Thymus (tissue), 11 donors: ENCODE measurements around the gene EEA1. TPM values are rescaled to one million over a fixed set of nuclear protein-coding genes. Genes with fewer than 3 reads are reported as not detected.

Experiments used
- DNase-seq, 9 donors: peaks; one replicate each; pipeline ENCODE4 v3.0.0-alpha.2; 2013; ENCODE audit warnings: low spot score in 9 of 9, low read depth in 6 of 9, missing footprints in 1 of 9
- H3K27ac ChIP-seq, 2 donors: one replicate each; pipeline ENCODE4 v1.5.1; 2013; ENCODE audit warnings: control low read depth in 1 of 2, low read depth in 1 of 2, low read length in 1 of 2, mild to moderate bottlenecking in 1 of 2, moderate library complexity in 1 of 2
- H3K27me3 ChIP-seq, 2 donors: one replicate each; pipeline ENCODE4 v1.5.1; 2013; ENCODE audit warnings: low read length in 1 of 2; ENCODE audit not compliant: control insufficient read depth in 2 of 2, insufficient read depth in 1 of 2
- H3K36me3 ChIP-seq, 2 donors: one replicate each; pipeline ENCODE4 v1.5.1; 2013; ENCODE audit warnings: low read length in 1 of 2, mild to moderate bottlenecking in 1 of 2, moderate library complexity in 1 of 2; ENCODE audit not compliant: control insufficient read depth in 2 of 2, insufficient read depth in 2 of 2
- H3K4me1 ChIP-seq, 2 donors: one replicate each; pipeline ENCODE4 v1.5.1; 2013; ENCODE audit warnings: low read length in 2 of 2; ENCODE audit not compliant: control insufficient read depth in 2 of 2, insufficient read depth in 2 of 2
- H3K4me3 ChIP-seq, 2 donors: one replicate each; pipeline ENCODE4 v1.5.1; 2013; ENCODE audit warnings: low read length in 2 of 2, control low read depth in 1 of 2, mild to moderate bottlenecking in 1 of 2
- H3K9me3 ChIP-seq, 2 donors: one replicate each; pipeline ENCODE4 v1.5.1; 2013; ENCODE audit warnings: low read length in 1 of 2, mild to moderate bottlenecking in 1 of 2; ENCODE audit not compliant: control insufficient read depth in 2 of 2, insufficient read depth in 1 of 2
- WGBS: extraction: QIAGEN DNeasy Blood & Tissue Kit; methylation state at CpG from one replicate; pipeline ENCODE4 v1.1.7; 2013; 5-methylcytosine and 5-hydroxymethylcytosine counted together
- polyA plus RNA-seq: library from polyadenylated mRNA; stranded (reverse); fragments of 200-250 nt; gene quantifications from one replicate; pipeline ENCODE4 v1.2.3, GENCODE V29; 2013
- total RNA-seq: library from RNA; stranded (reverse); fragments of 120-200 nt; gene quantifications from one replicate; pipeline ENCODE4 v1.2.4, GENCODE V29; 2013
- donor health status: healthy.

The EEA1 gene
- total and polyA plus RNA-seq, 2 donors, result 4.3 to 5.2 TPM

DNA sequence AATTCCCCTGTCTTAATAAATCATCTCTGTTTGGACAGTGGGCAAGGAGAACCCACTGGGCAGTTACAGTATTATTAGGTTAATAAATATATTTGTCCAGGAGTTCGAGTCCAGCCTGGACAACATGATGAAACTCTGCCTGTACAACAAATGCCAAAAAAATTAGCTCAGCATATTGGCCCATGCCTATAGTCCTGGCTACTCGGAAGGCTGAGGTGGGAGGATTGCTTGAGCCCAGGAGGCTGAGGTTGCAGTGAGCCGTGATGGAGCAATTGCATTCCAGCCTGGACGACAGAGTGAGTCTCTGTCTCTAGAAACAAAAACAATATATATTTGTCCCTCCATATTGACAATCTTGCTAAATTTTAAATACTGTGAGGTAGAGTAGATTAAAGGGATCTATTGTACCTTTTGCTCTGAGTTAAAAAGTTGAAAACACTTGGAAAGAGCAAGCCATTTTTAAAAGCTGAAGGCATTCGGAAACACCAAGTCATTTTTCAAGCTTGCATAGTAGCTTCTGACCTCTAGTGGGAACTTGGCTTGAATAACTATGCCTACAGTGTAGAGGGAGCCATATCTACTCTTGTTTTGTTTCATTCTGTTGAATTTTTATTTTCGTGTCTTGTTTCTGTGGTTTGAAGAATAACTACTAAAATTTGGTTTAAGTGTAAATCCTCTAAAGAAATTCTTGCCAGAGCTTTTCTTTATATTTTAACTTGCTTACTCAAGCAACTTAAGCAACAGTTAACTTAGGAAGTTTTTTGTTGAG, 14.6 kb upstream of the EEA1 start:
- no peaks in the 10 kb centered on the region for H3K4me1 ChIP-seq
- H3K27ac ChIP-seq, result no peak overlapping the region
- H3K36me3 ChIP-seq, result no peaks in the 10 kb centered on the region
- no peak for DNase-seq
- H3K27me3 ChIP-seq, result no peaks in the 10 kb centered on the region
- no peak overlapping the region for H3K4me3 ChIP-seq
- WGBS, result 95% methylated on average over 6 of the region's 6 CpGs
- H3K9me3 ChIP-seq, result no peaks in the 10 kb centered on the region

DNA sequence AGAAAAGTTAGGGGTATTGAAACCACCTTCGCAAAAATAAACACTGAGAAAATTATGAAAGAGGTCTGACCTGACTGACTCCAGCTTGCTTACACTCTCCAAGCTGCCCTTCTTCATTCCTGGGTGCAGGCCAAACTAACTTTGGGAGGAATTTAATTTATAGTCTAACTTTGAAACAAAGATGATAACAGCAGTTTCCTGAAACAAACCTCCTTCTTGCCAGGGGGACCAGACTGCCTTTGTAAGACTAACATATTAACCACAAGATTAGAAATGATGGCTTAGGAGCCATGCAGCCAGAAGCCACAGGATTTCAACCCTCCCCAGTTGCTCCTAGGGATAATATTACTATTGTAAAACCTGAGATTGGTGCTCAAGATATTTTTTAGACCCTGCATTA, 13.8 kb upstream of the EEA1 start:
- Histone ChIP-seq H3K4me3 (no peak overlapping the region), H3K9me3 (no peaks in the 10 kb centered on the region), H3K4me1 (no peaks in the 10 kb centered on the region), H3K27ac (no peak overlapping the region), H3K36me3 (no peaks in the 10 kb centered on the region), H3K27me3 (no peaks in the 10 kb centered on the region)
- no peak for DNase-seq
- WGBS, result 77% methylated on average over 1 of the region's 1 CpG

DNA sequence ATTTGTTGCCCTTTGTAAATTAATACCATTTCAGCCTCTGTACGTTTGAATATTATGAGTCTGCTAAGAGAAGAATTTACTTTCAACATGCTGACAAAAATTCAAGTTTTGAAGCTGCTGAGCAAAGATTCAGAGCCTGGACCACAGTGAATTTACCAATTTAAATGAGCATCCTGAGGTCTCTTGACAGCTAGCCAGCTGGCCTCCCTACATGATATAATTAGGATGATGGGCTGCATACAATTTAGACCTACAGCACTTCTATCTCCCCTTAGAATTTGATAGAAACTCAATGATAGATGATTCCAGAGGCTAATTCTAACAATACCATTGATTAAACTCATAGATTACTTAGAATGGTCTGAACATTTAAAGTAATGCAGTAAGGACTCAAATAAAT, 10.0 kb upstream of the EEA1 start:
- no peak overlapping the region for H3K27ac ChIP-seq
- no peaks in the 10 kb centered on the region for H3K27me3 ChIP-seq
- H3K4me3 ChIP-seq, result no peak overlapping the region
- no peaks in the 10 kb centered on the region for H3K4me1 ChIP-seq
- WGBS, result 90% methylated on average over 1 of the region's 1 CpG
- H3K9me3 ChIP-seq, result no peaks in the 10 kb centered on the region
- no peaks in the 10 kb centered on the region for H3K36me3 ChIP-seq
- DNase-seq, result no peak

DNA sequence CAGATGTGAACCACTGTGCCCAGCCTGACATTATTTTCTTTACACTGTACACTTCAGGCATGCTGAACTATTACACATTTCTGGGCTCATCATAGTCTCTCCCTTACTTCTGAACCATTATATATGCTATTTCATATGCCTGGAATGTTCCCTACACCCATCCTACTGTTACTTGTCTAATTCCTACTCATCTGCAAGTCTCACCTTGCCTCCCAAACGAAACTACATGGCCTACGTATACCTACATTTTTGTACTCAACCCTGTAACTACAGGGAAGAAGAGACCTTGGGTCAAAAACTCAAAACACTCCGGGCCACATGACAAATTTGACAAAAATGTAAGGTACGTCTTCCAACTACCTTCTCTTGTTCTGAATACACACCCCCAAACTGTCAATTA, 9.5 kb upstream of the EEA1 start:
- H3K4me1 ChIP-seq, result no peaks in the 10 kb centered on the region
- no peaks in the 10 kb centered on the region for H3K9me3 ChIP-seq
- no peaks in the 10 kb centered on the region for H3K27me3 ChIP-seq
- no peak overlapping the region for H3K4me3 ChIP-seq
- no peak overlapping the region for H3K27ac ChIP-seq
- WGBS, result 96% methylated on average over 4 of the region's 4 CpGs
- no peak for DNase-seq
- H3K36me3 ChIP-seq, result no peaks in the 10 kb centered on the region

DNA sequence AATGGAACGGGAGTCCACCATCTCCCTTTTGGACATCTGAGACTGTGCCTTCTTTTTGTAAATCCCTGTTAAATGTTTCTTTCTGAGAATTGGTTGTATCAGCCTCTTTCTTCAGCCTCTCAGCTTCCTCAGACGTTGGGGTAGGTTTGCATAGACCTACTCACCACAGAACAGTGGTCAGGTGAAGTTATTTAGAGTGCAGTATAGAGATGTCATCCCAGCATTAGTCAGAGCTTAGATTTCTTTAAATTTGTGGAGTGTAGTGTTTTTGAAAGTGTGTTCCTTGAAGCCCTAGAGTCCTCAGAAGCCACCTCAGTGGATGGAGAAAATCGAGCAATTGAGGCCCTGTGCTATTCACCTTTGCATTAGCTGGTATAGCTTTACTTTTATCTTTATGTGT, 8.9 kb upstream of the EEA1 start:
- no peak for DNase-seq
- no peak overlapping the region for H3K4me3 ChIP-seq
- H3K4me1 ChIP-seq, result no peaks in the 10 kb centered on the region
- no peaks in the 10 kb centered on the region for H3K9me3 ChIP-seq
- H3K27me3 ChIP-seq, result no peaks in the 10 kb centered on the region
- no peaks in the 10 kb centered on the region for H3K36me3 ChIP-seq
- no peak overlapping the region for H3K27ac ChIP-seq
- WGBS, result 95% methylated on average over 3 of the region's 3 CpGs

DNA sequence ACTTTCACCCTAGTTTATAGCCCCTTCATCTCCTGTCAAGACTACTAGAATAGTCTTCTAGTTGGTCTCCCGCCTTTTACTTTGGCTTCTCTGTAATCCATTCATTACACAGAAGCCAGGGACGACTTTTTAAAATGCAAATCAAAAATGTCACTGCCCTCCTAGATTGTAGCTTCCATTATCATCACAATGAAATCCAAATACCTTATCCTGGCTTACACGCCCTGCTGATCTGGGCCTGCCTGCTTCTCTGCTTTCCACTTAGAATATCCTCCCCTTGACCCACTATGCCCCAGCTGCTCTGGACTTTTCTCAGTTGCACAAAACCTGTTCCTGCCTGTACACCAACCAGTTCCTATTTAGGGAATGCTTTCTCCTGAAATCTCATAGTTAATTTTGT, 4.5 kb upstream of the EEA1 start:
- Histone ChIP-seq H3K36me3 (no peaks in the 10 kb centered on the region), H3K9me3 (no peaks in the 10 kb centered on the region), H3K4me1 (peaks cover 0 to 7% of the 10 kb centered on the region in 2 donors), H3K27ac (no peak overlapping the region), H3K27me3 (no peaks in the 10 kb centered on the region), H3K4me3 (no peak overlapping the region)
- no peak for DNase-seq
- 93% methylated on average over 3 of the region's 3 CpGs for WGBS

DNA sequence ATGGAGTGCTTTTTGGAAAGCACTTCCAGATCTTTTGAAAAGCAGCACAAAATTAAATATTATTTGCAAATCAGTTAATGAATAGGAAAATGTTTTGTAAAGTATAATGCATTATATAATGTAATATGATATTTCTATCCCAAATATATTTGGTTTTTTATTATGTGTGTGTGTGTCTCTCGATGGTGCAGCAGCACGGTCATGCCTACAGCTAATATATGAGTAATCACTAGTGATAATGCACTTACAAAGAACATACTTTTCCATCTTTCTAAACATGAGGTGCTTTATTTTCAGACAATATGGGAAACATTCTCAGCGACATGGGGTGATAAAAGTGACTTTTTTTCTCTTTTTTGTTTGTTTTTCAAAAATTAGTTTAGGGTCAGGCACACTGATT, 1.3 kb upstream of the EEA1 start:
- 96% methylated on average over 3 of the region's 3 CpGs for WGBS
- no peak overlapping the region for H3K27ac ChIP-seq
- DNase-seq, result no peak
- H3K27me3 ChIP-seq, result no peaks in the 10 kb centered on the region
- no peaks in the 10 kb centered on the region for H3K9me3 ChIP-seq
- H3K4me1 ChIP-seq, result peaks cover 4 to 21% of the 10 kb centered on the region in 2 donors
- no peak overlapping the region for H3K4me3 ChIP-seq
- H3K36me3 ChIP-seq, result no peaks in the 10 kb centered on the region

DNA sequence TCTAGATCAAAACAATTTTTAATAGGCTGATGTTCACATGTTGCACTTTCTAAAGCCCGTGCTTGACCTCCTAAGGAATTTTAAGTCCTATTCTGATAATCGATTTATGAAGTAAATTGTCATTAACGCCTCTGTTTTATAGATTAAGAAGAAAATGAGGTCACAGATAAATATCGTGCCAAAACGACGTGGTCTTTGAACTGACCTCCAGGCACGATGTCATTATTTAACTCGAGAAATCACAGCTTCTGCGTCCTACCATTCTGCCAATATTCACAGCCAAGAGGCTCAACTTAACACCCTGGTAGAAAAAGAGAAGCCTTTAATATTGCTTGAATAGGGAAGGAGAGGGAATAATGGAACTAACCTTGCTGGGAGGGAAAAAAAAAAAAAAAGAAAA, 888 bp upstream of the EEA1 start:
- DNase-seq, result peak in 1 of 9 donors; percentile 19
- 21% methylated on average over 9 of the region's 9 CpGs for WGBS
- peak overlapping the region; percentile 70 to 91 for H3K4me3 ChIP-seq

DNA sequence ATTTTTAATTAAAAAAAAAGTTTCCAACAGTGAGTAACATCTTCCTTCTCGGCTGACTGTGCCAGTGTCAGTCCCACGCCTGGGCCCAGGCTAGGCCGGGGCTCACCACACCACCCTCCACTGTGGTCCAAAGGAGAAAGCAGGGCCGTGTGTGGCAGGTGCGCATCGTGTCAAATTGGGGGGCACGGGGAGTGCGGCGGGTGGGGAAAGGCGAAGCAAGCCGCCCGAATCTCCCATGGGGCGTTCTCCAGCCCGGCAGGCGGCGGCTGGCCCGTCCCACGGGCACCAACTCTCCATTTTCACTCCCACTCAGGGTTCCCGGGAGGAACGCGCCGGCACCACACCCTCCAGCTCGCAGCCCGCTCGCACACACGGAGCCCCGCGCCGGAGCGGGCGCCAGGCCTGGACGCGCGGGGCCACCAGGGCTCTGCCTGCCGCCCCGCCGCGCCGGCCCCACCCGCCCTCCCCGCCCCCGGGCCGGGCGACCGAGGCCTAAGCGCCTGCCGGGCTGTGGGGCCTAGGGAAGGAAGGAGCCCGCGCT, 604 bp downstream of the EEA1 start:
- peak overlapping the region; percentile 90 to 99 for H3K27ac ChIP-seq

More for the DNA sequence above, 888 bp upstream of the EEA1 start:
- Histone ChIP-seq H3K4me1 (peaks cover 4 to 21% of the 10 kb centered on the region in 2 donors), H3K27me3 (no peaks in the 10 kb centered on the region), H3K36me3 (no peaks in the 10 kb centered on the region), H3K9me3 (no peaks in the 10 kb centered on the region), H3K27ac (peak overlapping the region; percentile 86 to 95)

More for the DNA sequence above, 604 bp downstream of the EEA1 start:
- peaks cover 4 to 21% of the 10 kb centered on the region in 2 donors for H3K4me1 ChIP-seq
- H3K27me3 ChIP-seq, result no peaks in the 10 kb centered on the region
- under 1% methylated on average over 49 of the region's 49 CpGs for WGBS
- peak overlapping the region; percentile 70 to 91 for H3K4me3 ChIP-seq
- no peaks in the 10 kb centered on the region for H3K36me3 ChIP-seq
- peak in 4 of 9 donors; percentile 23 to 59 (median 34) for DNase-seq
- no peaks in the 10 kb centered on the region for H3K9me3 ChIP-seq
